Measurements from ENCODE around the gene PER1. TPM values are rescaled to one million over a fixed set of nuclear protein-coding genes. Genes with fewer than 3 reads are reported as not detected.
A peak's percentile ranks its signal among the peaks of the same experiment; 100 is the strongest.

Gene PER1
- total RNA-seq, 1 experiment from 2014 or later, result 36.5 TPM

DNA sequence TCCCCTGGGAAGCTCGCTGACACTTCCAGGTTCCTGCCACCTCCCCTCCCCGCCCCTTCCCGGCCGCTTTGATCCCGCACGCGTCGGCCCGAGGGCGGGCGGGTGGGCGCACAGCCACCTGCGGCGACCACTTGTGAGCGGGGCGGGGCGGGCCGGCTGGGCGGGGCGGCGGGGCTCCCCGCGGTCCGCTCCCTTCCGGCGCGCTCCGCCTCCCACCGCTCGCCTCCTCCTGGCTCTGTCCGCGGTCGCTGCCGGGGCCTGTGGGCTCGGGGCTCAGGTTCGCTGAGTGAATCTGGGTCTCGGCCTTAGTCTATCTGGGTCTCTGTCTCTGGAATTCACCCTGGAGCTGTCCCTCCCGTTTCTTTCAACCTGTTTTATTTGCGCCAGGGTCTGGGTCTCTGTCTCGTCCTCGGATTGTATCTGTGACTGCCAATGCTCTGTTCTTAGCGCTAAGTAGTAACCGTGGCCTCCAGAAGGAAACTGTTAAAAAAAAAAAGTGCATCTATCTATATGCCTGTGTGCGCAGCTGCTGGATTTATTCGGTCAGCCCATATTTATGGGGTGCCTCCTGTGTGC lies 25.6 kb downstream of the PER1 start:
- Histone ChIP-seq H3K27me3 (ENCODE audit: insufficient read depth, low read length) (peaks cover 34% of the 10 kb centered on the region), H3K4me1 (ENCODE audit: insufficient read depth, low read length) (no peaks in the 10 kb centered on the region; the same call in 1 of the 2 replicates), H3T11ph (ENCODE audit: low read length) (no peak overlapping the region), H4K5ac (ENCODE audit: insufficient read length, low read depth, low read length) (no peak overlapping the region), H2BK12ac (ENCODE audit: insufficient read length, low read depth, low read length) (no peak overlapping the region), H2BK15ac (ENCODE audit: low read depth, low read length) (no peak overlapping the region), H2BK120ac (ENCODE audit: low read depth, low read length, poor library complexity, severe bottlenecking) (no peak overlapping the region), H4K91ac (ENCODE audit: insufficient read length, low read depth, low read length) (no peak overlapping the region), H3K18ac (ENCODE audit: insufficient read length, low read depth, low read length) (no peak overlapping the region), H2AFZ (ENCODE audit: low read length) (no peak overlapping the region), H4K20me1 (ENCODE audit: control insufficient read depth, insufficient read depth, insufficient read length) (no peaks in the 10 kb centered on the region), H3K79me2 (ENCODE audit: insufficient read depth, low read length) (no peaks in the 10 kb centered on the region), H3K9me3 (ENCODE audit: control insufficient read depth, low read depth, low read length) (no peaks in the 10 kb centered on the region), H3K27ac (ENCODE audit: insufficient read length, low read depth, low read length) (no peak overlapping the region), H3K23me2 (ENCODE audit: insufficient read length, low read depth, low read length, poor library complexity, severe bottlenecking) (peaks cover 41% of the 10 kb centered on the region), H3K79me1 (ENCODE audit: insufficient read depth, low read depth, low read length, poor library complexity, severe bottlenecking) (no peaks in the 10 kb centered on the region), H2BK5ac (ENCODE audit: insufficient read length, low read length) (no peak overlapping the region), H3K4ac (ENCODE audit: low read depth, low read length) (no peak overlapping the region), H3K4me2 (ENCODE audit: insufficient read depth, insufficient read length, low read length) (peak overlapping the region; percentile 66), H2BK20ac (ENCODE audit: low read depth, low read length, poor library complexity, severe bottlenecking) (no peak overlapping the region), H3K56ac (ENCODE audit: insufficient read length, low read depth, low read length) (no peak overlapping the region), H4K8ac (replicated peaks; ENCODE audit: insufficient read length, low read depth, low read length) (no peak overlapping the region), H2AK5ac (ENCODE audit: insufficient read length, low read length) (no peak overlapping the region), H3K9ac (ENCODE audit: extremely low read depth, insufficient read length, low read length) (no peak overlapping the region), H3K14ac (ENCODE audit: insufficient read depth, low read length) (no peak overlapping the region), H3K23ac (ENCODE audit: insufficient read length, low read depth, low read length) (no peak overlapping the region)
- Mint-ChIP-seq H3K27ac (no peak overlapping the region; a peak in 1 of 7 replicates), H3K36me3 (ENCODE audit: insufficient read depth in 1 of 3, low read depth in 3 of 3) (no peaks in the 10 kb centered on the region; a peak in 1 of 7 replicates), H3K4me1 (peaks cover 39 to 40% of the 10 kb centered on the region in 2 experiments), H3K4me3 (peak overlapping the region; percentile 91 to 93), H3K9me3 (peaks cover 2 to 8% of the 10 kb centered on the region in 2 experiments; a peak in 3 of 5 replicates), H3K27me3 (ENCODE audit: low read depth) (peaks cover 87% of the 10 kb centered on the region)
- peak; percentile 75 for DNase-seq
- TF ChIP-seq, protein P1, sequence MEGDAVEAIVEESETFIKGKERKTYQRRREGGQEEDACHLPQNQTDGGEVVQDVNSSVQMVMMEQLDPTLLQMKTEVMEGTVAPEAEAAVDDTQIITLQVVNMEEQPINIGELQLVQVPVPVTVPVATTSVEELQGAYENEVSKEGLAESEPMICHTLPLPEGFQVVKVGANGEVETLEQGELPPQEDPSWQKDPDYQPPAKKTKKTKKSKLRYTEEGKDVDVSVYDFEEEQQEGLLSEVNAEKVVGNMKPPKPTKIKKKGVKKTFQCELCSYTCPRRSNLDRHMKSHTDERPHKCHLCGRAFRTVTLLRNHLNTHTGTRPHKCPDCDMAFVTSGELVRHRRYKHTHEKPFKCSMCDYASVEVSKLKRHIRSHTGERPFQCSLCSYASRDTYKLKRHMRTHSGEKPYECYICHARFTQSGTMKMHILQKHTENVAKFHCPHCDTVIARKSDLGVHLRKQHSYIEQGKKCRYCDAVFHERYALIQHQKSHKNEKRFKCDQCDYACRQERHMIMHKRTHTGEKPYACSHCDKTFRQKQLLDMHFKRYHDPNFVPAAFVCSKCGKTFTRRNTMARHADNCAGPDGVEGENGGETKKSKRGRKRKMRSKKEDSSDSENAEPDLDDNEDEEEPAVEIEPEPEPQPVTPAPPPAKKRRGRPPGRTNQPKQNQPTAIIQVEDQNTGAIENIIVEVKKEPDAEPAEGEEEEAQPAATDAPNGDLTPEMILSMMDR (conservative IDR thresholded peaks at IDR 0.05), result no peak
- WGBS (ENCODE audit: extremely low coverage, insufficient read length, low lambda C conversion rate), result no CpG with 5 or more reads among the region's 45 CpGs
